NK-92 (cell line): Measurements from ENCODE around the gene CDC7.
"Not testable (repeated sequence)": the region's sequence is repeated elsewhere in the genome, so short reads cannot be mapped to it uniquely, and the experiment has no call there.

Source experiments
- DNase-seq: peaks from one replicate; lab custom pipeline; 2025; ENCODE audit not compliant: unreplicated experiment; lab: John Stamatoyannopoulos, UW

Gene CDC7

DNA sequence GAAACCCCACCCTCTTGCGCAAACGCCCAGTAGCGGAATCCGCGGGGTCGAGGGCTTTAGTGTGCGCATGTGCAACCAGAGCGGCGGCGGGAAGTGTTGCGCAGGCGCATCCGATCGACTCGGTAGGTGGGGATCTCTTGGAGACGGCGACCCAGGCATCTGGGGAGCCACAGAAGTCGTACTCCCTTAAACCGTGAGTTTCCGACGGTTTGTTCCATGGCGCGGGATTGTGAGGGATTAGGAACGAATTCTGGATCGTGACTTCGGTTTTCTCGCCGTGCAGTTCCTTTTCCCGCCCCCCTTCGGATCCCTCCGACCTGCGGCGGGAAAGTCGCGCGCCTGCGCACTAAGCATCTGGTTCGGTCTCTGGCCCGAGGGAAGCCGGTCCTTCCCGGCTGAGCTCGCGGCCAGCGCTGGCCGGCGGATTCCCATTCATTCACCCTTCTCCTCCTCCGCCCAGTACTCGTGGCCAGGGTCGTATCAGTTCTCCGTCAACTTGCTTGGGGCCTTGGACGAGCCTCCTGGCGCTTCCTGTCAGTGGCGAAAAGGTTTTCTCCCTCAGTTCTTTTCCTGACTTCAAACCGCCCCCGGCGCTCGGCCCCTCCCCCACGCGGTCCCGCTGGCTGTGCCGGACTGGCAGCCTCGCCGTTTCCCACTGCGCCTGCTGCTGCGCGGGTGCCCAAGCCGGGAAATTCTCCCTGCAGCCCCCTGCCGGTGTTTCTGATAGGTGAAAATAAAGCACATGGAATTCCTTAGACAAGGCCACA is at the start of gene CDC7:
TSS of gene CDC7 (plus strand) at position 96 of the 767 bp plus-strand sequence. CDS start 866 bp downstream, outside the sequence.
- no peak for DNase-seq

- no peak for DNase-seq
Observed at GRCh38 chr1:91454136-91454535, 46.5 kb upstream of the CDC7 start.

DNA sequence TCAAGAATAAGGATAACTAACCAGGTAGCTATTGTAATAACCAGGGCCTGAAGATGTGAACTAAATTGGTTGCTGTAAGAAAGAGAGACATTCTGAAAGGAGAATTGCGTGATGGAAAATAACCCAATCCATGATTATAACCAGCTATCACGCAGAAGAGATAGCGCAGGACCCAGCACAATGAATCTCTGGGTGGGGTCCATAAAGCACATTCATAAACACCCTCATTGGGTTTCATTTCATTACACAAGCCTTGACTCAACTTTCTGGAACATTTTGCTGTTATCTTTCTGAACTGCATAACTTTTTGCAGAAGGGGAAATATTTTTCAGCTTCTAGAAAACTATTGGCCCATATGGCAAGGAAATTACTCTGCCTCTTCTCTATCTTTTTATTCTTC is 45.3 kb upstream of the CDC7 start:
- DNase-seq = no peak

DNA sequence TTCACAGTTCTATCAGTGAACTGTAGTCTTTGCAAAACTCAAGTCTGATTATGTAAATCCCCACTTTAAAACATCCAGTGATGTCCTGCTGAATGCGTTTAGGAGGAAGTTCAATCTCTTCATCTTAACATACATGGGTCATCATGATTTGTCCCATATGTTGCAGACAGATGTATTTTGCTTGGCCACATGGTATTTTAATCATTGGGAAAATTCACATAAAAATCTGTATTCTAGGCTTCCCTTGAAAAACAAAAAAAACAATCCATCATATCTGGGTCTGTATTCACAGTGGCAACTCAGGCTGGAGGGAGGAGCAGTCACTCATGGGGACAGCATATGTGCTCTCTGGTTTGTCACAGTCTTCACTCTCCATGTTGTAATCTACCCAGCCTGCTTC is 44.8 kb upstream of the CDC7 start:
- no peak for DNase-seq

DNA sequence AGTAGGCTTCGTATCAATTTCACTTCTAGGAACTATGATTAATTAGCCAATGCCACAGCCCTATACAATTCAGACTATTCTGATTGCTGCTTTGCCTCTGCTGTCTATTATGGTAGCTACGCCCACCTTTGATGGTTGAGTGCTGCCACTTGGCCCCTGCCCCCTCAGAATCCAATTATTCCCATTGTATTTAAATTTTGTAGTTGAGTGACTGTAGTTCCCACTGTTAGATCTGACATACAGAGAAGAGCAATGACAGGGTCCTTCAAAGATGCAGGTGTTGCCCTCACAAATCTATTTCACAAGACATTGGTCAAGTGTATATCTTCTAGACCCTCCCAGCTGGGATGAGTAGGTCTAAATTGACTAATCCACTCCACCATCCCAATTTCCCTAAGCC is 35.3 kb upstream of the CDC7 start:
- not testable (repeated sequence) for DNase-seq

GRCh38 chr1:91476533-91477217 is 24.0 kb upstream of the CDC7 start:
- no peak for DNase-seq

GRCh38 chr1:91487469-91487868 is 13.2 kb upstream of the CDC7 start:
- no peak for DNase-seq

DNA sequence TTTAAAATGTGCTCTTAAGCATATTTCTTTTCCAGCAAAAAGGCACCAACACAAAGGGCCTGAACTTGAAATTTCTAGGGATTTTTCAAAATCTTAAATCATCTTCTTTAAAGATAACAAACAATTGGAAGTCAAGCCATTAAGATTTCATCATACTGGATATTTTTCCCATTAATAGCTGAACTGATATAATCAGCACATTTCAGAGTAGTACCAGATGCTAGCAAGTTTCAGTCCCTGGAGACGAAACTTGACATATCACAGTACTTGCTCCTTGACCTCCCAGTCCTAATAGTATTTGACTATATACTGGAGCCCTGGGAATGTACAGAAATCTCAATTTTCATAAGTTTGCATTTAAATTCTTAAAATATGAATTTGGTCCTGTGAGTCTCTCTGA is 10.2 kb upstream of the CDC7 start:
- no peak for DNase-seq

DNA sequence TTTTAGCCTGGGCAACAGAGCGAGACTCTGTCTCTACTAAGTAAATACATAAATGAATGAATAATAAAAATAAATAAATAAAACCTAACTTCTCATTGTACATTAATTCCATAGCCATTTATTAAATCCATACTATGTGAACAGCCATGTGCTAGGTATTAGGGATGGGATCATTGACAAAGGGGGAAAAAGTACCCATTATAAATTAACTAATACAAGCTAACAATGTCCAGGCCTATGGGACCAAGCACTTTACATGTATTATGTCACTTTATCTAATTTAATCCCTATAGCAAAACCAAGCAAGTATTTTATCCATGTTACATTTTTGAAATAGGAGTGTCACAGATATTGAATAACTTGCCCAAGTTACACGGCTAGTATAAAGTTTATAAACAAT is 2.6 kb upstream of the CDC7 start:
- DNase-seq = no peak

GRCh38 chr1:91498498-91499245 is 2.0 kb upstream of the CDC7 start:
- no peak for DNase-seq

GRCh38 chr1:91499346-91499745 is 1.3 kb upstream of the CDC7 start:
- no peak for DNase-seq

DNA sequence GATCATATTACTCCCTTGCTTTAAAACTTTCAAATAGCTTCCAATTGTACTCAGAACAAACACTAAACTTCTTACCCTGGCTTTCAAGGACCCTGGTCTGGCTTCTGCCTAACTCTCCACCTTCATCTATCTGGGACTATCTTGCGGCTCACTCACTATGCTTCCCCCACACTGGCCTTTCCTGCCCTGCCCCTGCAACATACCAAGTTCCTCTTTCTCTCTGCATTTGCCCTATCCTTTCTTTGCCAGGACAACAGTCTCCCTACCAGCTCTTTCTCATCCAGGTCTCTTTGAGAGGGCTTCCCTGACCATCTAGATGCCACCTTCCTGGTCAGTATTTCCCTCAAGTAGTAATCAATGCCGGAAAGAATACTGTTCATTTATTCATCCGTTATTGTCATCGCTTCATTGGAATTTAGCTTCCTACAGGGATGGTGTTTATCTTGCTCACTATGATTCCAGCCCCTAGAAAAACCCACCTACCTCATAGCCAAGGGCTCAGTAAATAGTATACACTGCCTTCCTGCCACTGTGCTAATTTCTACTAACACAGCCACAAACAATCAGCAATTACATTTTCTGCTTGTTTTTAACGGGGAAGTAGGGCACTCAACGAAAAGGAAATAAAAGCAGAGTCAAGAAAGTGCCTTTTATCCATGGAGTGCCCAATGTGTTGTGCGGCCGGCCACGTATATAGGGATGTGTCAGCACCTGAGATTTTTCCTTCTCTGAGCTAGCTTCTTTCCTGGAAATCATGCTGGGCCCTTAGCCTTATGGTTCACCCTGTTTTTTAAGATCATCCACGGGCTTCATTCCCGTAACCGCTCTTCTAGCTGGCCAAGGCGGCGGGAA is 521 bp upstream of the CDC7 start:
- DNase-seq = no peak

DNA sequence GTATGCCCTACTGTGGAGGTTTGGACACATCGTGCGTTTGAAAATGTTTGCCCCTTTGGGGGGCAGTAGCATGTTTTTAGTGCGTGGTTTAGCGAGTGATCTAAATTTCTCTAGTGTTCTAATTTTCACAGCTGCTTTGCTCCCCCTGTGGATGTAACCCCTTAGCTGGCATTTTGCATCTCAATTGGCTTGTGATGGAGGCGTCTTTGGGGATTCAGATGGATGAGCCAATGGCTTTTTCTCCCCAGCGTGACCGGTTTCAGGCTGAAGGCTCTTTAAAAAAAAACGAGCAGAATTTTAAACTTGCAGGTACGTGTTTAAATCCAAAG is 836 bp downstream of the CDC7 start:
- no peak for DNase-seq

GRCh38 chr1:91501971-91502671 is 1.5 kb downstream of the CDC7 start:
- no peak for DNase-seq

GRCh38 chr1:91502672-91503184 is 2.1 kb downstream of the CDC7 start:
- DNase-seq = no peak

DNA sequence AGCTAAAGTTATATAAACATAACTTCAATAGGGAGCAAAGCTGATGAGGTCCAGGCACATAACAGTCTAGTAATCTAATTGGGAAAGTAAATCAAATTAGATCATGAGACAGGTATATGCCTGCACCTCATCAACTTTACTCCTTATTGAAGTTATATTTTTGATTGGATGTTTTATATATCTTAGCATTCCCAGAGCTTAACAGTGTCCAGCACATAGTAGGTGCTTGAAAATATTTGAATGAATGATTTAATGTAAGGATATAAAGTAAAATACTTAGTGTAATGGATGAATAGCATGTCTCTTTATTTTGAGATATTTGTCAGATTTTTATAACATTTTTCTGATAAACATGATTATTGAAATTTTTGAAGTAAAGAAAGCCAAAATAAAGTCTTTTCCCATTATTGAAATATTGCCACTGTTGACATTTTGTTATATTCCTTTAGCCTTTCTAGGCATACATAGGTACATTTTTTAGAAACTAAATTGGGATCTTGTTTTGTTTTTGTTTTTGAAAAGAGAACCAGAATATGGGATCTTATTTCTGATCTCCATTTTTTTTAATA is 2.8 kb downstream of the CDC7 start:
- DNase-seq = no peak

DNA sequence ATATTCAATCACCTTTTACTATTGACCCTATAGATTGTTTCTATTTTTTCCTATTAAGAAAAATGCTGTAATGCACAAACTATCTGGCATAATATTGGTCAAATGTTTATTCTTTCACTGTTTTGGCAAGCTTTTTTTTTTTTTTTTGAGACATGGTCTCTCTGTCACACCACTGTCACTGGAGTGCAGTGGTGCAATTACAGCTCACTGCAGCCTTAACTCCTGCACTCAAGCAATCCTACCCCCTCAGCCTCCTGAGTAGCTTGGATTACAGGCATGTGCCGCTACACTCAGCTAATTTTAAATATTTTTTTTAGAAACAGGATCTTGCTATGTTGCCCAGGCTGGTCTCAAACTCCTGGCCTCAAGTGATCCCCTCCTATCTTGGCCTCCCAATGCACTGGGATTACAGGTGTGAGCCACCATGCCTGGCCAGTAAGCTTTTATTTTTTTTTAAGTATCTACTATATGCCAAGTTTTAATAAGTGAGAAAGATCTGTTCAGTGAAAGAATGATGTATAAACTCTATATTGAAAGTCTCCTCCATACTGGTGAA is 3.4 kb downstream of the CDC7 start:
- DNase-seq = no peak

GRCh38 chr1:91505086-91505485 is 4.4 kb downstream of the CDC7 start:
- DNase-seq = no peak

DNA sequence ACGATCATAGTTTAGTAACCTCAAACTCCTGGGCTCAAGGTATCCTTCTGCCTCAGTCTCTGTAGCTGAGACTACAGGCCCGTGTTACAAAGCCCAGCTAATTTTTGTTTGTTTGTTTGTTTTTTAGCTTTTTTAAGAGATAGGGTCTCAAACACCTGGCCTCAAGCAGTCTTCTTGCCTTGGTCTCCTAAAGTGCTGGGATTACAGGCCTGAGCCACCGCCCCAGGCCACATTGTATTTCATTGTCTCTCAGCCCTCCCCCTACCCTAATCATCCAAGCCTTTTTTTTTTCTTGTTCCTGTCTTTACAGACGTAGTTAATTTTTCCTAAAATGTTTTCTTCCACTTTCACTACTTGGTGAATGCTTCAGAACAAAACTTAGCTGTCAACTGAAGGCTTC is 5.4 kb downstream of the CDC7 start:
- no peak for DNase-seq

GRCh38 chr1:91507328-91507727 is 6.7 kb downstream of the CDC7 start:
- no peak for DNase-seq
